Nephron progenitor cell (in vitro differentiated cells): ENCODE measurements around the gene MTF1.

Experiments used
- DNase-seq: peaks from one replicate; pipeline ENCODE4 v3.0.0; 2021
- H3K27ac Mint-ChIP-seq: 2 replicates; pipeline ENCODE4 v1.8.0; 2021; ENCODE audit warnings: mild to moderate bottlenecking, moderate library complexity, mixed read lengths
- H3K27me3 Mint-ChIP-seq: 2 replicates; pipeline ENCODE4 v1.8.0; 2021; ENCODE audit warnings: mild to moderate bottlenecking, low read depth, mixed read lengths; ENCODE audit not compliant: poor library complexity
- H3K36me3 Mint-ChIP-seq: 2 replicates; pipeline ENCODE4 v1.8.0; 2021; ENCODE audit warnings: low read depth, mixed read lengths
- H3K4me1 Mint-ChIP-seq: 2 replicates; pipeline ENCODE4 v1.8.0; 2021; ENCODE audit warnings: mixed read lengths
- H3K4me3 Mint-ChIP-seq: 2 replicates; pipeline ENCODE4 v1.8.0; 2021; ENCODE audit warnings: mild to moderate bottlenecking, moderate library complexity, mixed read lengths
- H3K9me3 Mint-ChIP-seq: 2 replicates; pipeline ENCODE4 v1.8.0; 2021; ENCODE audit warnings: mild to moderate bottlenecking, moderate library complexity, mixed read lengths
- TF ChIP-seq, protein P1 (sequence below): fragments of 200-600 bp; sonication (generic); IDR thresholded peaks from 2 replicates; pipeline ENCODE4 v1.5.0; 2021; ENCODE audit warnings: antibody characterized with exemption

MTF1 gene

DNA sequence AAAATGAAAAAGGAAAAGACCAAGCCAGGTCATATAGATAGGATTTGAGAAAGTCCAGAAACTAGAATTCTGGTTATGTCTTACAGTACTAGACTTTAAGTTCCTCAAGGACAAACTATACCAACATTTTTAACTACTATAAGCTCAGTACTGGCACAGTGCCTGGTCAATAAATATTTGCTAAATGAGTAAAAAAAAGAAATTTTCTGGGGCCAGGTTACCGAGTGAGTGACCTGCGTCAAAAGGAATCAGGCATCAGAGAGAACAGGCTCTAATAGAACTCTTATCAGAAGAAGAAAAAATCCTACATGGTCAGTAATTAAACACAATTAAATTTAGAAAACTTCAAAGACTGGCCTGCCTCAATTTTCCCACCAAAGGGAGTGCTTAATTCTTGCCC lies 27.6 kb downstream of the MTF1 start:
- Mint-ChIP-seq H3K4me3 (no peak overlapping the region), H3K4me1 (no peaks in the 10 kb centered on the region), H3K27ac (no peak overlapping the region), H3K36me3 (peaks cover 58% of the 10 kb centered on the region), H3K9me3 (no peaks in the 10 kb centered on the region), H3K27me3 (no peaks in the 10 kb centered on the region)
- DNase-seq: no peak
- TF ChIP-seq, protein P1, sequence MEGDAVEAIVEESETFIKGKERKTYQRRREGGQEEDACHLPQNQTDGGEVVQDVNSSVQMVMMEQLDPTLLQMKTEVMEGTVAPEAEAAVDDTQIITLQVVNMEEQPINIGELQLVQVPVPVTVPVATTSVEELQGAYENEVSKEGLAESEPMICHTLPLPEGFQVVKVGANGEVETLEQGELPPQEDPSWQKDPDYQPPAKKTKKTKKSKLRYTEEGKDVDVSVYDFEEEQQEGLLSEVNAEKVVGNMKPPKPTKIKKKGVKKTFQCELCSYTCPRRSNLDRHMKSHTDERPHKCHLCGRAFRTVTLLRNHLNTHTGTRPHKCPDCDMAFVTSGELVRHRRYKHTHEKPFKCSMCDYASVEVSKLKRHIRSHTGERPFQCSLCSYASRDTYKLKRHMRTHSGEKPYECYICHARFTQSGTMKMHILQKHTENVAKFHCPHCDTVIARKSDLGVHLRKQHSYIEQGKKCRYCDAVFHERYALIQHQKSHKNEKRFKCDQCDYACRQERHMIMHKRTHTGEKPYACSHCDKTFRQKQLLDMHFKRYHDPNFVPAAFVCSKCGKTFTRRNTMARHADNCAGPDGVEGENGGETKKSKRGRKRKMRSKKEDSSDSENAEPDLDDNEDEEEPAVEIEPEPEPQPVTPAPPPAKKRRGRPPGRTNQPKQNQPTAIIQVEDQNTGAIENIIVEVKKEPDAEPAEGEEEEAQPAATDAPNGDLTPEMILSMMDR: no peak

GRCh38 chr1:37831109-37831508 lies 28.3 kb downstream of the MTF1 start:
- H3K27ac Mint-ChIP-seq: no peak overlapping the region
- no peaks in the 10 kb centered on the region for H3K4me1 Mint-ChIP-seq
- no peak for DNase-seq
- H3K9me3 Mint-ChIP-seq: no peaks in the 10 kb centered on the region
- no peak overlapping the region for H3K4me3 Mint-ChIP-seq
- peaks cover 54% of the 10 kb centered on the region for H3K36me3 Mint-ChIP-seq
- TF ChIP-seq, protein P1: no peak
- H3K27me3 Mint-ChIP-seq: no peaks in the 10 kb centered on the region

GRCh38 chr1:37828410-37829074 lies 30.9 kb downstream of the MTF1 start:
- TF ChIP-seq, protein P1: no peak
- peaks cover 48% of the 10 kb centered on the region for H3K36me3 Mint-ChIP-seq
- H3K4me1 Mint-ChIP-seq: no peaks in the 10 kb centered on the region
- no peak for DNase-seq
- peaks cover 3% of the 10 kb centered on the region for H3K27me3 Mint-ChIP-seq
- H3K9me3 Mint-ChIP-seq: no peaks in the 10 kb centered on the region
- H3K27ac Mint-ChIP-seq: no peak overlapping the region
- H3K4me3 Mint-ChIP-seq: no peak overlapping the region

DNA sequence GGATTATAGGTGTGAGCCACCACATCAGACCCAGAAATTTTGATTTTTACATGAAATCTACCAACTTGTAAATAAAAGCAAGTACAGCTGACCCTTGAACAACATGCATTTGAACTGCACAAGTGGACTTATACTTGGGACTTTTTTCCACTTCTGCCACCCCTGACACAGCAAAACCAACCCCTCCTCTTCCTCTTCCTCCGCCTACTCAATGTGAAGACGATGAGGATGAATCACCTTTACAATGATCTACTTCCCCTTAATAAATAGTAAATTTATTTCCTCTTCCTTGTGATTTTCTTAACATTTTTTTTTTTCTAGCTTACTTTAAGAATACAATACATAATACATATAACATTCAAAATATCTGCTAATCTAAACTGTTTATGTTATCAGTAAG lies 33.9 kb downstream of the MTF1 start:
- TF ChIP-seq, protein P1: no peak
- H3K4me1 Mint-ChIP-seq: no peaks in the 10 kb centered on the region
- no peak overlapping the region for H3K4me3 Mint-ChIP-seq
- no peaks in the 10 kb centered on the region for H3K9me3 Mint-ChIP-seq
- H3K36me3 Mint-ChIP-seq: peaks cover 50% of the 10 kb centered on the region
- H3K27me3 Mint-ChIP-seq: peaks cover 3% of the 10 kb centered on the region
- H3K27ac Mint-ChIP-seq: no peak overlapping the region
- DNase-seq: no peak

DNA sequence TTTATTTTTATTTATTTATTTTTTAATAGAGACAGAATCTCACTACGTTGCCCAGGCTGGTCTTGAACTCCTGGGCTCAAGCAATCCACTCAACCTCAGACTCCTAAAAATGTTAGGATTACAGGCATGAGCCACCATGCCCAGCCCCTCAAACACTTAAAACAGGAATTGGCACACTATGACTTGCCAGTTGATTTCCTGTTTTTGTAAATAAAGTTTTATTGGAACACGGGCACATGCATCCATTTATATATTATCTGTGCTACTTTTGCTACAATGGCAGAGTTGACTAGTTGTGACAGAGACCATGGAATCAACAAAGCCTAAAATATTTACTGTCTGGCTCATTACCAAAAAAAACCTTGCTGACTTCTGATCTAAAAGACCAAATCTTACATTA lies 35.4 kb downstream of the MTF1 start:
- Mint-ChIP-seq H3K27me3 (peaks cover 3% of the 10 kb centered on the region), H3K36me3 (peaks cover 48% of the 10 kb centered on the region), H3K27ac (no peak overlapping the region), H3K4me3 (no peak overlapping the region), H3K4me1 (no peaks in the 10 kb centered on the region), H3K9me3 (no peaks in the 10 kb centered on the region)
- no peak for DNase-seq
- TF ChIP-seq, protein P1: no peak
